Esophagus squamous epithelium (tissue), 5 donors: Measurements from ENCODE around the gene ASXL2. TPM values are rescaled to one million over a fixed set of nuclear protein-coding genes. Genes with fewer than 3 reads are reported as not detected.

Source experiments
- DNase-seq: peaks from one replicate; lab custom pipeline; 2025; lab: John Stamatoyannopoulos, UW
- H3K27ac ChIP-seq, 4 donors: fragments of 200-600 bp; sonication (generic); one replicate each; pipeline ENCODE4 v1.5.1; 2016 to 2019; ENCODE audit warnings: mild to moderate bottlenecking in 1 of 4
- H3K27me3 ChIP-seq, 4 donors: fragments of 200-600 bp; sonication (generic); 1 replicate in 3 of 4; 2 replicates in 1 of 4; pipeline versions ENCODE4 v1.5.1 to v1.6.0; 2017 to 2021; ENCODE audit warnings: antibody characterized with exemption in 1 of 4
- H3K36me3 ChIP-seq, 3 donors: fragments of 200-600 bp; sonication (generic); one replicate each; pipeline ENCODE4 v1.5.1; 2016 to 2019
- H3K4me1 ChIP-seq, 3 donors: fragments of 200-600 bp; sonication (generic); one replicate each; pipeline ENCODE4 v1.5.1; 2017 to 2019
- H3K4me3 ChIP-seq, 4 donors: fragments of 200-600 bp; sonication (generic); 1 replicate in 3 of 4; 2 replicates in 1 of 4; pipeline ENCODE4 v1.5.1; 2016 to 2019; ENCODE audit warnings: mild to moderate bottlenecking in 2 of 4, moderate library complexity in 1 of 4
- H3K9me3 ChIP-seq, 3 donors: fragments of 200-600 bp; sonication (generic); one replicate each; pipeline ENCODE4 v1.5.1; 2016 to 2019
- CTCF ChIP-seq, 6 experiments: fragments of 450-650 bp in 4 of 6; fragments of 200-600 bp in 2 of 6; sonication (generic) in 2 of 6; IDR thresholded peaks; one replicate each; pipeline ENCODE4 v1.5.1; 2016 to 2019; ENCODE audit warnings: antibody characterized with exemption in 6 of 6, mild to moderate bottlenecking in 4 of 6, moderate library complexity in 4 of 6
- POLR2A ChIP-seq, 4 donors: fragments of 450-650 bp; IDR thresholded peaks; one replicate each; pipeline ENCODE4 v1.6.1; 2017; ENCODE audit warnings: antibody characterized with exemption in 4 of 4, mild to moderate bottlenecking in 4 of 4, moderate library complexity in 3 of 4
- WGBS, 2 donors: methylation state at CpG; one replicate each; pipeline ENCODE4 v1.1.5; 2018; 5-methylcytosine and 5-hydroxymethylcytosine counted together
- intact Hi-C: fragments of 100-400 bp; cut with DNase I; formaldehyde crosslinking; loops from one replicate; pipeline ENCODE4 v1.15.0; 2022
- total RNA-seq, 4 donors: library from RNA; depleted of rRNA; stranded (reverse); fragments of >200 nt; gene quantifications; one replicate each; pipeline ENCODE4 v1.1.0, GENCODE V29; 2016
- donor health status: DM: yes; HTN: yes; CAD: no.

Gene ASXL2
- total RNA-seq, 4 donors from 2014 or later = 15.3 to 17.5 (median 16.3) TPM

DNA sequence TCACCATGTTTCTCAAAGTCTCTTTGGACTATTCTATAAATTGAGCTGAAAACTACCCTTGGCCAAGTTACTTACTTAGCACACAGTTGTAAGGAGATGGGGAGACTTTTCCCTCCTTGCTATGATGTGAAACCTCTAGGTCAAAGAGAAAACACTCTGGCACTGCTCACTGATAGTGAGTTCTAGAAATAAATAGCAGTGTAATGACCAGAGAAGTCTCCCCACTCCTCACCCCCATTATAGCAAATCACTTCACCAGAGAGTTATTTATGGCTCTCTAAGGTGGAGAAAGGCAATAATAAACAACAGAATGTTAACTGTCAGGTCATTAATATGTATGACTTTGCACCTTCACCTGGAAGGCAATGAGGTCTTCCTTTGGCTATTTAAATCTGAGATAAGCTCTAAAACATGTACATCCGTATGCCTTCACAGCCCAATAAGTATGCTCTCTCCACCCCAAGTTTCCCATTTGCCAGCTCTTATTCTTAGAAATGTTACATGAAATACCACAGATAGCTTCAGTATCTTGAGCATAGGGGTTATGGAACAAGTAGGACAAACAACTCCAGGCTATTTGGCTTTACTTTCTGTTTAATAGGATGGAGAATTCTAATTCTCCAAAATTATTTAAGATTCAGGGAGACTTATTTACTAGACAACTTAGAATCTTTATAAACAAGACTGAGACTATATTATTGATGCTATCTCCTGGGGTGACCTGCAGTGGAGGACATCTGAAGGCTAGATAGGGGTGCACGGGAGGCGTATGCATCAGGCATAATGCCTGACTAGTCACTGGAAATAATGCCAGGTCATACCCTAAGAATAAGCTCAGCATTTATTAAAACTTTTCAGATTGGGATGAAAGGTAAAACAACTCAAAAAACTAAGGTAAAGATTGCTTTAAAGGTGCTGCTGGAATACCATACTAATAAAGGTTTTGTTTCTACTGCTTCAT is 139.6 kb downstream of the ASXL2 start:
- H3K4me1 ChIP-seq = peaks cover 0 to 22% (median 0%) of the 10 kb centered on the region in 3 donors
- no peaks in the 10 kb centered on the region for H3K27me3 ChIP-seq
- no peaks in the 10 kb centered on the region for H3K9me3 ChIP-seq
- DNase-seq = no peak
- intact Hi-C loops = no loop called here
- WGBS, 2 donors = 94 to 96% methylated on average over 3 of the region's 3 CpGs
- TF ChIP-seq CTCF (IDR thresholded peaks at IDR 0.05) (no peak), POLR2A (IDR thresholded peaks at IDR 0.05) (no peak)
- peaks cover 8 to 20% (median 15%) of the 10 kb centered on the region in 3 donors for H3K36me3 ChIP-seq
- H3K27ac ChIP-seq = no peak overlapping the region
- H3K4me3 ChIP-seq = no peak overlapping the region

DNA sequence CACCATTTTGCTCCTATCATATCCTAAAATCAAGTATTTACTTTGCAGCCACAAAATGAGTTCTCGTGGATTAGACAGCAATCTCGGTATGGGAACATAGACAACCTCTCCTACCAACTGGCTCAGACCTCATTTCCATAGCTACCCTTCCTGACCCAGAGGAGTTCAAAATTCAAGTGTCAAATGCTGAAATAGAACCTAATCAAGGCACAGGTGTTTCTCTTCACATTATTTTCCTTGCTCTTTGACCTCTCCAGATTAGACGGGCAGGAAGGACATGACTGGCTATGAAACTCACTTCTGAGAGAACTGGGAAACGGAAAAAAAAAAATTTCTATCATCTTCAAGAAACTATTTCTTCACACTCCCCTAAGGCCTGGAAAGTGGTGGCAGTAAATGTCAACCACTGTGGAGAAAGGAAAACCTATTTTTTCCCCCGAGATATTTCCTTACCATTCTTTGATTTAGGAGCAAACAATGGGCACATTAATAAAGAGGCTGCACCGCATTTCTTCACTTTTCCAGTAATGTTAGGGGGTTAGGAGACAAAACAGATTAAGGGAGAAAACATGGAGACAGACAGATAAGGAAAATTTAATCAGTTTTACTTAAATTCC is 141.3 kb downstream of the ASXL2 start:
- intact Hi-C loops = no loop called here

DNA sequence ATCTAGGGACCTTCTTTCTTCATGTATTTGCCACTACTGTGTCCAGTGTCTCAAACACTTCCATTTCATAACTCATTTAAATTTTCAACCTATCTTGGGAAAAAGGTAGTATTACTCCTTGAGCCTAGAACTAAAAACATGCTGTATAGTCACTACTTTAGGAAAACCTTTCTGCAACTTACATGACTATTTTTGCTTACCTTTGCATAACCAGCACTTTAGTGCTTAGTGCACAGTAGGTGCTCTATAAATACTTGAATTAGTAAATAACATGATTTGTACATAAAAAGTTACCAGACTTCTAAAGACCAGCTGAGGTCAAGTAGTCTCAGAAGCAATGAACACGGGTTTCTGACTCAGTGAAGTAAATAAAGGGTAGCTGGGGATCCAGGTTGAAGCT is 142.5 kb downstream of the ASXL2 start:
- no peak overlapping the region for H3K4me3 ChIP-seq
- H3K27me3 ChIP-seq = no peaks in the 10 kb centered on the region
- H3K27ac ChIP-seq = no peak overlapping the region
- H3K4me1 ChIP-seq = peaks cover 0 to 20% (median 0%) of the 10 kb centered on the region in 3 donors
- no peaks in the 10 kb centered on the region for H3K9me3 ChIP-seq
- no peaks in the 10 kb centered on the region for H3K36me3 ChIP-seq
- intact Hi-C loops = no loop called here
- TF ChIP-seq CTCF (IDR thresholded peaks at IDR 0.05) = no peak
- TF ChIP-seq POLR2A (IDR thresholded peaks at IDR 0.05) = no peak
- 70 to 88% methylated on average over 1 of the region's 1 CpG for WGBS, 2 donors
- no peak for DNase-seq

More for the DNA sequence above, 141.3 kb downstream of the ASXL2 start:
- H3K27me3 ChIP-seq = no peaks in the 10 kb centered on the region
- H3K4me1 ChIP-seq = peaks cover 0 to 25% (median 0%) of the 10 kb centered on the region in 3 donors
- TF ChIP-seq POLR2A (IDR thresholded peaks at IDR 0.05) = no peak
- TF ChIP-seq CTCF (IDR thresholded peaks at IDR 0.05) = no peak
- H3K4me3 ChIP-seq = no peak overlapping the region
- WGBS, 2 donors = 89 to 91% methylated on average over 6 of the region's 6 CpGs
- peaks cover 0 to 3% (median 0%) of the 10 kb centered on the region in 3 donors for H3K36me3 ChIP-seq
- DNase-seq = no peak
- no peak overlapping the region for H3K27ac ChIP-seq
- H3K9me3 ChIP-seq = no peaks in the 10 kb centered on the region

GRCh38 chr2:25728559-25728958 is 149.7 kb downstream of the ASXL2 start:
- peaks cover 0 to 11% (median 0%) of the 10 kb centered on the region in 4 donors for H3K27me3 ChIP-seq
- intact Hi-C loops = no loop called here
- DNase-seq = no peak
- TF ChIP-seq CTCF (IDR thresholded peaks at IDR 0.05) (no peak), POLR2A (IDR thresholded peaks at IDR 0.05) (no peak)
- no peaks in the 10 kb centered on the region for H3K9me3 ChIP-seq
- no peak overlapping the region for H3K27ac ChIP-seq
- no peaks in the 10 kb centered on the region for H3K36me3 ChIP-seq
- H3K4me1 ChIP-seq = peaks cover 0 to 2% (median 0%) of the 10 kb centered on the region in 3 donors
- 92 to 96% methylated on average over 7 of the region's 7 CpGs for WGBS, 2 donors
- H3K4me3 ChIP-seq = no peak overlapping the region

DNA sequence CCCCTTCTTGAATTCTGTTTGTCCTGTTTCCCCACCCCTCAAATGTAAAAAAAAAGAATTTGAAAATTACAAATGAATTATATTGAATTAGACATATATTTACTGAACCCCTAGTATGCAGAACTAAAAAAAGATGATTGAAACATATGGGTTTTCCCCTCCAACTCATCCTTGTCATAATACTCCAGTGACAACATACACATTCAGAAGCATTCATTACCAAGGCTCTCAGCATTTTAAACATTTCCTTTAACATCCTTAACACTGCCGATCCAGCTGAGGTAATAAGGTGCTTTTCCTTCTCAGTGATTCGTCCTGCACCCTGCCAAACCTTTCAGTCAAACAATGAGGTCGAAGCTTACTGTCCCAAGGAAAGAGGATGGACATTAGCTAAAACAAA is 151.8 kb downstream of the ASXL2 start:
- no peaks in the 10 kb centered on the region for H3K36me3 ChIP-seq
- no peak for TF ChIP-seq CTCF (IDR thresholded peaks at IDR 0.05)
- no peak for TF ChIP-seq POLR2A (IDR thresholded peaks at IDR 0.05)
- intact Hi-C loops = no loop called here
- H3K4me3 ChIP-seq = no peak overlapping the region
- H3K27ac ChIP-seq = no peak overlapping the region
- peaks cover 0 to 3% (median 0%) of the 10 kb centered on the region in 3 donors for H3K4me1 ChIP-seq
- WGBS, 2 donors = 42 to 55% methylated on average over 3 of the region's 3 CpGs
- peaks cover 0 to 16% (median 0%) of the 10 kb centered on the region in 4 donors for H3K27me3 ChIP-seq
- no peaks in the 10 kb centered on the region for H3K9me3 ChIP-seq
- DNase-seq = no peak
